GM19438 (cell line): ENCODE measurements around the gene RGS10.
"Not testable (repeated sequence)": the region's sequence is repeated elsewhere in the genome, so short reads cannot be mapped to it uniquely, and the experiment has no call there.

Source experiments
- ATAC-seq: cut with Tn5 transposase; IDR thresholded peaks from one replicate; pipeline ENCODE4 v1.9.1; 2021; ENCODE audit warnings: low read depth; ENCODE audit not compliant: unreplicated experiment

RGS10 gene

GRCh38 chr10:119539359-119539825 is 3.1 kb downstream of the RGS10 start:
- no peak for ATAC-seq

- ATAC-seq: no peak
Observed at GRCh38 chr10:119538632-119539358, 3.7 kb downstream of the RGS10 start.

- ATAC-seq: no peak
Observed at GRCh38 chr10:119537953-119538630, 4.4 kb downstream of the RGS10 start.

- ATAC-seq: no peak
Observed at GRCh38 chr10:119536508-119537025, 6.0 kb downstream of the RGS10 start.

- ATAC-seq: no peak
Observed at GRCh38 chr10:119535837-119536507, 6.5 kb downstream of the RGS10 start.

- ATAC-seq: no peak
Observed at GRCh38 chr10:119535305-119535704, 7.2 kb downstream of the RGS10 start.

- ATAC-seq: no peak
Observed at GRCh38 chr10:119533473-119533872, 9.0 kb downstream of the RGS10 start.

GRCh38 chr10:119532791-119533190 is 9.7 kb downstream of the RGS10 start:
- ATAC-seq: not testable (repeated sequence)

- ATAC-seq: not testable (repeated sequence)
Observed at GRCh38 chr10:119532251-119532650, 10.3 kb downstream of the RGS10 start.

GRCh38 chr10:119531067-119531466 is 11.5 kb downstream of the RGS10 start:
- no peak for ATAC-seq

GRCh38 chr10:119528663-119529237 is 13.8 kb downstream of the RGS10 start:
- ATAC-seq: not testable (repeated sequence)

GRCh38 chr10:119526621-119527592 is 15.6 kb downstream of the RGS10 start:
- ATAC-seq: no peak

GRCh38 chr10:119526149-119526548 is 16.4 kb downstream of the RGS10 start:
- no peak for ATAC-seq

GRCh38 chr10:119525116-119525515 is 17.4 kb downstream of the RGS10 start:
- no peak for ATAC-seq

- no peak for ATAC-seq
Observed at GRCh38 chr10:119524720-119525070, 17.8 kb downstream of the RGS10 start.

- no peak for ATAC-seq
Observed at GRCh38 chr10:119523895-119524719, 18.4 kb downstream of the RGS10 start.

GRCh38 chr10:119522747-119523426 is 19.6 kb downstream of the RGS10 start:
- ATAC-seq: no peak

- ATAC-seq: no peak
Observed at GRCh38 chr10:119521443-119522204, 20.9 kb downstream of the RGS10 start.
